A549 (cell line): ENCODE measurements around the gene COQ9. TPM values are rescaled to one million over a fixed set of nuclear protein-coding genes. Genes with fewer than 3 reads are reported as not detected.

ENCODE experiments used
- ATAC-seq, 2 experiments: fragments of 200-7000 bp in 1 of 2; fragments of >200 bp in 1 of 2; cut with Nextera tagmentation in 1 of 2; cut with Tn5 transposase in 1 of 2; 3 replicates each; pipeline versions ENCODE4 v1.8.0 to v1.9.1; 2018 to 2020; ENCODE audit warnings: mild to moderate bottlenecking in 1 of 2, moderate library complexity in 1 of 2
- CTCF ChIA-PET: fragments of 300-600 bp; sonication (Branson Sonifier 250); formaldehyde crosslinking; extraction: SDS; loops from one replicate; lab custom pipeline; 2021; ENCODE audit warnings: antibody characterized with exemption, inconsistent platforms; lab: Yijun Ruan, JAX
- POLR2A ChIA-PET: fragments of 350-600 bp; formaldehyde crosslinking; extraction: SDS; loops from one replicate; lab custom pipeline; 2021; ENCODE audit warnings: antibody characterized with exemption, inconsistent platforms; lab: Yijun Ruan, JAX
- DNase-seq, 2 experiments: peaks; one replicate each; pipeline versions ENCODE4 v3.0.0 to v3.0.0-alpha.2; 2011 to 2016; ENCODE audit warnings: low read depth in 1 of 2, low spot score in 1 of 2
- FAIRE-seq: peaks from 2 replicates; lab custom pipeline; 2011; peaks lifted over from hg19 to GRCh38; lab: Jason Lieb, UNC
- H3K27ac ChIP-seq, 2 experiments: fragments of >200 bp; sonication (Bioruptor Twin); formaldehyde crosslinking; 3 replicates each; pipeline ENCODE4 v1.5.1; 2016 to 2017
- H3K4me1 ChIP-seq: fragments of >200 bp; sonication (Bioruptor Twin); formaldehyde crosslinking; 3 replicates; pipeline ENCODE4 v1.6.1; 2016
- H3K4me2 ChIP-seq: fragments of >200 bp; sonication (Bioruptor Twin); formaldehyde crosslinking; 3 replicates; pipeline ENCODE4 v1.6.1; 2016
- H3K4me3 ChIP-seq: fragments of >200 bp; sonication (Bioruptor Twin); formaldehyde crosslinking; 3 replicates; pipeline ENCODE4 v1.5.1; 2016
- H3K9me3 ChIP-seq: fragments of >200 bp; sonication (Bioruptor Twin); formaldehyde crosslinking; 3 replicates; pipeline ENCODE4 v1.6.1; 2016
- BCL3 ChIP-seq: fragments of >200 bp; sonication (Bioruptor Twin); formaldehyde crosslinking; IDR thresholded peaks from 3 replicates; pipeline ENCODE4 v1.6.1; 2016
- CBX8 ChIP-seq: fragments of 200-600 bp; sonication (generic); IDR thresholded peaks from 2 replicates; pipeline ENCODE4 v1.6.1; 2016
- E2F6 ChIP-seq: IDR thresholded peaks from 2 replicates; pipeline ENCODE4 v1.6.1; 2012; ENCODE audit warnings: low read depth, borderline replicate concordance
- EHMT2 ChIP-seq: fragments of 200-600 bp; sonication (generic); IDR thresholded peaks from 2 replicates; pipeline ENCODE4 v1.6.1; 2016; ENCODE audit warnings: antibody characterized with exemption, low read depth, mild to moderate bottlenecking, moderate library complexity
- ELK1 ChIP-seq: fragments of 150-350 bp; IDR thresholded peaks from 2 replicates; pipeline ENCODE4 v1.6.1; 2014; ENCODE audit warnings: low read depth, mild to moderate bottlenecking, low read length
- FOXS1 ChIP-seq: fragments of 250-450 bp; sonication (Bioruptor Pico); IDR thresholded peaks from 2 replicates; pipeline ENCODE4 v1.5.0; 2020; ENCODE audit warnings: mild to moderate bottlenecking, moderate library complexity
- GATA3 ChIP-seq: IDR thresholded peaks from 2 replicates; pipeline ENCODE4 v1.6.1; 2012; ENCODE audit warnings: borderline replicate concordance
- HMGXB4 ChIP-seq: fragments of 250-450 bp; sonication (Bioruptor Pico); IDR thresholded peaks from 2 replicates; pipeline ENCODE4 v1.5.0; 2021; ENCODE audit warnings: mild to moderate bottlenecking, moderate library complexity, borderline replicate concordance
- HOXB5 ChIP-seq: fragments of 250-450 bp; sonication (Bioruptor Pico); IDR thresholded peaks from 2 replicates; pipeline ENCODE4 v1.5.0; 2020; ENCODE audit warnings: mild to moderate bottlenecking, moderate library complexity
- JUN ChIP-seq, 2 experiments: fragments of >200 bp; sonication (Bioruptor Twin); formaldehyde crosslinking; IDR thresholded peaks; 2 replicates in 1 of 2; 3 replicates in 1 of 2; pipeline ENCODE4 v1.6.1; 2016 to 2017
- KDM1A ChIP-seq: fragments of 200-600 bp; sonication (generic); IDR thresholded peaks from 2 replicates; pipeline ENCODE4 v1.6.1; 2016; ENCODE audit warnings: low read depth, mild to moderate bottlenecking
- MAZ ChIP-seq: fragments of 150-350 bp; IDR thresholded peaks from 2 replicates; pipeline ENCODE4 v1.6.1; 2014; ENCODE audit warnings: antibody characterized with exemption, low read depth, low read length, borderline replicate concordance
- MYC ChIP-seq: IDR thresholded peaks from 2 replicates; pipeline ENCODE4 v1.6.1; 2012; ENCODE audit warnings: mild to moderate bottlenecking, inconsistent platforms, low read length, improper control_type of control experiment, borderline replicate concordance
- NPAS2 ChIP-seq: fragments of 250-450 bp; sonication (Bioruptor Pico); IDR thresholded peaks from 2 replicates; pipeline ENCODE4 v1.8.0; 2022; ENCODE audit warnings: mild to moderate bottlenecking, moderate library complexity, borderline replicate concordance
- PBX3 ChIP-seq: IDR thresholded peaks from 2 replicates; pipeline ENCODE4 v1.6.1; 2012
- POLR2A ChIP-seq: IDR thresholded peaks from 2 replicates; pipeline ENCODE4 v1.6.1; 2012; ENCODE audit warnings: mild to moderate bottlenecking, low read length
- RAD21 ChIP-seq, 2 experiments: fragments of >200 bp in 1 of 2; sonication (Bioruptor Twin) in 1 of 2; formaldehyde crosslinking in 1 of 2; IDR thresholded peaks in 1 of 2; conservative IDR thresholded peaks in 1 of 2; 2 replicates in 1 of 2; 3 replicates in 1 of 2; pipeline ENCODE4 v1.6.1; 2012 to 2018; ENCODE audit warnings: inconsistent platforms in 1 of 2
- RFX5 ChIP-seq: fragments of 450-650 bp; IDR thresholded peaks from 2 replicates; pipeline ENCODE4 v1.7.1; 2014; ENCODE audit warnings: antibody characterized with exemption, mild to moderate bottlenecking, moderate library complexity
- SMC3 ChIP-seq: fragments of >200 bp; sonication (Bioruptor Twin); formaldehyde crosslinking; IDR thresholded peaks from 3 replicates; pipeline ENCODE4 v1.6.1; 2018; ENCODE audit warnings: inconsistent platforms
- TFCP2L1 ChIP-seq: fragments of 250-450 bp; sonication (Bioruptor Pico); IDR thresholded peaks from 2 replicates; pipeline ENCODE4 v1.5.0; 2021; ENCODE audit warnings: mild to moderate bottlenecking
- ZC3H11A ChIP-seq: fragments of 450-650 bp; IDR thresholded peaks from 2 replicates; pipeline ENCODE4 v1.6.1; 2014; ENCODE audit warnings: antibody characterized with exemption, mild to moderate bottlenecking
- ZNF302 ChIP-seq: fragments of 250-450 bp; sonication (Bioruptor Pico); IDR thresholded peaks from 2 replicates; pipeline ENCODE4 v1.9.0; 2021; ENCODE audit warnings: inconsistent platforms, mild to moderate bottlenecking, moderate library complexity
- WGBS: methylation state at CpG from one replicate; pipeline ENCODE4 v1.1.6; 2017; ENCODE audit errors: missing lambda C conversion rate; 5-methylcytosine and 5-hydroxymethylcytosine counted together
- polyA plus RNA-seq, 4 experiments: library from polyadenylated mRNA; depleted of rRNA in 3 of 4; stranded (reverse); fragments of >200 nt; fragmentation: RNase III in 1 of 4; extraction: RNeasy Plus Mini Kit Qiagen cat#74134 plus additional on column Dnase treatment in 1 of 4; gene quantifications; 2 replicates in 3 of 4; 3 replicates in 1 of 4; pipeline ENCODE4 v1.2.3, GENCODE V29; 2011 to 2017

Gene COQ9
- polyA plus RNA-seq, 2 of the 4 experiments (the other 2 are of a cell fraction), result 47.2 to 109 TPM

GRCh38 chr16:57446531-57447185 lies 621 bp upstream of the COQ9 start:
- H3K9me3 ChIP-seq, result no peaks in the 10 kb centered on the region
- TF ChIP-seq EHMT2 (no peak), ZC3H11A (no peak), HOXB5 (no peak), TFCP2L1 (0 out of 2 replicates have a peak, but pooled peaks have one; percentile 33)
- WGBS, result 6% methylated on average over 12 of the region's 28 CpGs
- peak overlapping the region; percentile 96 for H3K4me3 ChIP-seq
- CTCF ChIA-PET, result interaction anchor here (0.9 to 3.3 kb wide), 11 partner anchors 7 to 146 kb away, joined by 3 to 20 read pairs (median 4); partner anchors contain the start of gene POLR2C
- peaks cover 27% of the 10 kb centered on the region for H3K4me1 ChIP-seq
- peak overlapping the region; percentile 99 for H3K27ac ChIP-seq
- POLR2A ChIA-PET, result interaction anchor here (0.6 to 1.9 kb wide), 18 partner anchors 8 to 261 kb away, joined by 3 to 21 read pairs (median 4); partner anchors contain the start of genes POLR2C, PSME3IP1 and RSPRY1
- ATAC-seq, result peak; percentile 51 to 59
- peak; percentile 29 to 35 for DNase-seq
- FAIRE-seq, result no peak
- H3K4me2 ChIP-seq, result peak overlapping the region; percentile 97

GRCh38 chr16:57452021-57452420 lies 4.7 kb downstream of the COQ9 start:
- 96% methylated on average over 10 of the region's 10 CpGs for WGBS
- DNase-seq (no peak), FAIRE-seq (no peak), ATAC-seq (no peak)
- Histone ChIP-seq H3K4me2 (no peak overlapping the region), H3K27ac (no peak overlapping the region), H3K4me1 (peaks cover 14% of the 10 kb centered on the region; the same call in 2 of the 3 replicates), H3K9me3 (no peaks in the 10 kb centered on the region), H3K4me3 (no peak overlapping the region)
- POLR2A ChIA-PET, result interaction anchor here (1.0 kb wide), 1 partner anchor 10 kb away, joined by 3 read pairs; the partner anchor contains the start of gene POLR2C
- CTCF ChIA-PET, result interaction anchor here (1.1 to 1.8 kb wide), 3 partner anchors 10 to 34 kb away, joined by 3 to 13 read pairs (median 4); partner anchors contain the start of gene POLR2C
- TF ChIP-seq RFX5, result no peak
- no peak for TF ChIP-seq NPAS2 (CRISPR knock-in tag)
- no peak for TF ChIP-seq E2F6
- TF ChIP-seq KDM1A, result no peak
- no peak for TF ChIP-seq GATA3
- TF ChIP-seq CBX8, result no peak

GRCh38 chr16:57462209-57462977 lies 15.1 kb downstream of the COQ9 start, which contains the start of gene POLR2C:
Gene POLR2C, plus strand, starts transcription at chr16:57462679. Its CDS starts 46 bp downstream, at chr16:57462725.
- H3K27ac ChIP-seq, result peak within 1 kb of the TSS; percentile 93 to 97
- TF ChIP-seq ZNF302 (CRISPR knock-in tag) (no peak), SMC3 (peak; percentile 71), CBX8 (no peak), MYC (0 out of 2 replicates have a peak, but pooled peaks have one; percentile 39), EHMT2 (no peak), JUN (IDR thresholded peaks at IDR 0.05) (peak; percentile 75 to 96; a peak in 4 of 5 replicates), HMGXB4 (peak; percentile 81; the same call in 1 of the 2 replicates), BCL3 (peak; percentile 84; the same call in 2 of the 3 replicates), MAZ (peak; percentile 58; the same call in 1 of the 2 replicates), RAD21 (conservative IDR thresholded peaks at IDR 0.05 in 1 of 2, IDR thresholded peaks at IDR 0.05 in 1 of 2) (peak; percentile 39 to 56; a peak in 4 of 5 replicates), ELK1 (0 out of 2 replicates have a peak, but pooled peaks have one; percentile 24), PBX3 (0 out of 2 replicates have a peak, but pooled peaks have one; percentile 23), FOXS1 (CRISPR knock-in tag) (no peak), POLR2A (peak; percentile 99)

More at GRCh38 chr16:57462209-57462977, 15.1 kb downstream of the COQ9 start, which contains the start of gene POLR2C:
- ChIA-PET CTCF (interaction anchor here (0.8 to 4.4 kb wide), 25 partner anchors 8 to 1352 kb away, joined by 3 to 54 read pairs (median 7); partner anchors contain the start of genes CIAPIN1, COQ9 and DOK4), POLR2A (interaction anchor here (0.5 to 2.5 kb wide), 18 partner anchors 9 to 162 kb away, joined by 3 to 25 read pairs (median 4); partner anchors contain the start of genes CIAPIN1 and COQ9)
- no peaks in the 10 kb centered on the region for H3K9me3 ChIP-seq
- H3K4me3 ChIP-seq, result peak within 1 kb of the TSS; percentile 82
- WGBS, result 1% methylated on average over 26 of the region's 47 CpGs
- DNase-seq (peak; percentile 85 to 91), FAIRE-seq (no peak), ATAC-seq (peak; percentile 93 to 97)
- H3K4me1 ChIP-seq, result peaks cover 37% of the 10 kb centered on the region
- peak within 1 kb of the TSS; percentile 74 for H3K4me2 ChIP-seq
